Measurements from ENCODE around the gene TEFM. TPM values are rescaled to one million over a fixed set of nuclear protein-coding genes. Genes with fewer than 3 reads are reported as not detected.

Gene TEFM
- total RNA-seq, 1 experiment from 2014 or later: 11.7 TPM

- no CpG with 5 or more reads among the region's 2 CpGs for WGBS (ENCODE audit: extremely low coverage, insufficient read length, low lambda C conversion rate)
- Mint-ChIP-seq H3K4me1 (peaks cover 20 to 22% of the 10 kb centered on the region in 2 experiments), H3K4me3 (no peak overlapping the region; a peak in 1 of 5 replicates), H3K27me3 (ENCODE audit: low read depth) (peaks cover 65% of the 10 kb centered on the region), H3K36me3 (ENCODE audit: insufficient read depth in 1 of 3, low read depth in 3 of 3) (no peaks in the 10 kb centered on the region; a peak in 1 of 7 replicates), H3K9me3 (0 out of 5 replicates have a peak, but pooled peaks cover 0 to 2% of the 10 kb centered on the region in 2 experiments), H3K27ac (no peak overlapping the region)
- H3K23ac ChIP-seq (ENCODE audit: insufficient read length, low read depth, low read length): no peak overlapping the region
- peaks cover 10% of the 10 kb centered on the region for H3K23me2 ChIP-seq (ENCODE audit: insufficient read length, low read depth, low read length, poor library complexity, severe bottlenecking)
- no peak overlapping the region for H2BK120ac ChIP-seq (ENCODE audit: low read depth, low read length, poor library complexity, severe bottlenecking)
- H2AFZ ChIP-seq (ENCODE audit: low read length): no peak overlapping the region
- H4K8ac ChIP-seq (replicated peaks; ENCODE audit: insufficient read length, low read depth, low read length): no peak overlapping the region
- no peak overlapping the region for H3K56ac ChIP-seq (ENCODE audit: insufficient read length, low read depth, low read length)
- DNase-seq: no peak
- no peak overlapping the region for H3K27ac ChIP-seq (ENCODE audit: insufficient read length, low read depth, low read length)
- no peaks in the 10 kb centered on the region for H3K9me3 ChIP-seq (ENCODE audit: control insufficient read depth, low read depth, low read length)
- no peak overlapping the region for H4K5ac ChIP-seq (ENCODE audit: insufficient read length, low read depth, low read length)
- no peaks in the 10 kb centered on the region for H3K79me2 ChIP-seq (ENCODE audit: insufficient read depth, low read length)
- H2BK5ac ChIP-seq (ENCODE audit: insufficient read length, low read length): no peak overlapping the region
- peaks cover 21% of the 10 kb centered on the region; the same call in 1 of the 2 replicates for H3K27me3 ChIP-seq (ENCODE audit: insufficient read depth, low read length)
- no peaks in the 10 kb centered on the region for H3K79me1 ChIP-seq (ENCODE audit: insufficient read depth, low read depth, low read length, poor library complexity, severe bottlenecking)
- H3K9ac ChIP-seq (ENCODE audit: extremely low read depth, insufficient read length, low read length): no peak overlapping the region
- H2BK20ac ChIP-seq (ENCODE audit: low read depth, low read length, poor library complexity, severe bottlenecking): no peak overlapping the region
- H3K4ac ChIP-seq (ENCODE audit: low read depth, low read length): no peak overlapping the region
- H2BK15ac ChIP-seq (ENCODE audit: low read depth, low read length): no peak overlapping the region
- no peak overlapping the region for H3K18ac ChIP-seq (ENCODE audit: insufficient read length, low read depth, low read length)
- H3K4me1 ChIP-seq (ENCODE audit: insufficient read depth, low read length): peaks cover 2% of the 10 kb centered on the region; the same call in 1 of the 2 replicates
- H2BK12ac ChIP-seq (ENCODE audit: insufficient read length, low read depth, low read length): no peak overlapping the region
- no peak overlapping the region for H3T11ph ChIP-seq (ENCODE audit: low read length)
- H3K4me2 ChIP-seq (ENCODE audit: insufficient read depth, insufficient read length, low read length): no peak overlapping the region
- H4K20me1 ChIP-seq (ENCODE audit: control insufficient read depth, insufficient read depth, insufficient read length): no peaks in the 10 kb centered on the region
- no peak overlapping the region for H3K14ac ChIP-seq (ENCODE audit: insufficient read depth, low read length)
- no peak overlapping the region for H4K91ac ChIP-seq (ENCODE audit: insufficient read length, low read depth, low read length)
- no peak overlapping the region for H2AK5ac ChIP-seq (ENCODE audit: insufficient read length, low read length)
- TF ChIP-seq, protein P1, sequence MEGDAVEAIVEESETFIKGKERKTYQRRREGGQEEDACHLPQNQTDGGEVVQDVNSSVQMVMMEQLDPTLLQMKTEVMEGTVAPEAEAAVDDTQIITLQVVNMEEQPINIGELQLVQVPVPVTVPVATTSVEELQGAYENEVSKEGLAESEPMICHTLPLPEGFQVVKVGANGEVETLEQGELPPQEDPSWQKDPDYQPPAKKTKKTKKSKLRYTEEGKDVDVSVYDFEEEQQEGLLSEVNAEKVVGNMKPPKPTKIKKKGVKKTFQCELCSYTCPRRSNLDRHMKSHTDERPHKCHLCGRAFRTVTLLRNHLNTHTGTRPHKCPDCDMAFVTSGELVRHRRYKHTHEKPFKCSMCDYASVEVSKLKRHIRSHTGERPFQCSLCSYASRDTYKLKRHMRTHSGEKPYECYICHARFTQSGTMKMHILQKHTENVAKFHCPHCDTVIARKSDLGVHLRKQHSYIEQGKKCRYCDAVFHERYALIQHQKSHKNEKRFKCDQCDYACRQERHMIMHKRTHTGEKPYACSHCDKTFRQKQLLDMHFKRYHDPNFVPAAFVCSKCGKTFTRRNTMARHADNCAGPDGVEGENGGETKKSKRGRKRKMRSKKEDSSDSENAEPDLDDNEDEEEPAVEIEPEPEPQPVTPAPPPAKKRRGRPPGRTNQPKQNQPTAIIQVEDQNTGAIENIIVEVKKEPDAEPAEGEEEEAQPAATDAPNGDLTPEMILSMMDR (conservative IDR thresholded peaks at IDR 0.05): peak; percentile 34; the same call in 2 of the 3 replicates
These were observed 18.3 kb upstream of the TEFM start for GRCh38 chr17:30924341-30924740.

Data from H9 (cell line).